Measurements from ENCODE around the gene SUCLG2. TPM values are rescaled to one million over a fixed set of nuclear protein-coding genes. Genes with fewer than 3 reads are reported as not detected.

SUCLG2 gene
- total and polyA plus RNA-seq, 10 of the 15 experiments (the other 5 are each of a cell fraction or from before 2014, with no cell fraction given) = 17.8 to 50.9 (median 37.2) TPM

DNA sequence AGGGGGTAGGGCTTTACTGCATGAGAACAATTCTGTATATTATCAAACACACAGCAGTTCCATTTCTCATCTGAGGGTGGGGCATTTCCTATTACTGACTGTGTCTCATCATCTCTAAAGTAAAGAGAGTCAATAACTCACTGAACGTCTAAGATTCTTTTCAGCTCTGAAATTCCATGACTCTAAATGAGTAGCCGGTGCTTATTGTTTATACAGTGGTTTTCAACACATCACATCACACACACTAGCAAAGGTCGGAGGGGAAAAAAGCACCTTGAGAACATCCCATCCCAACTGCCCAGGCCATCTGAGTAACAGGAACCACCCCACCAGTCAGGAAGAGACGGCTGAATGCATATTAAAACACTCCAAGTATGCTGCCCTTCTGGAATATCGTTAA is 196.0 kb downstream of the SUCLG2 start (continued):
- TF ChIP-seq, protein P1, sequence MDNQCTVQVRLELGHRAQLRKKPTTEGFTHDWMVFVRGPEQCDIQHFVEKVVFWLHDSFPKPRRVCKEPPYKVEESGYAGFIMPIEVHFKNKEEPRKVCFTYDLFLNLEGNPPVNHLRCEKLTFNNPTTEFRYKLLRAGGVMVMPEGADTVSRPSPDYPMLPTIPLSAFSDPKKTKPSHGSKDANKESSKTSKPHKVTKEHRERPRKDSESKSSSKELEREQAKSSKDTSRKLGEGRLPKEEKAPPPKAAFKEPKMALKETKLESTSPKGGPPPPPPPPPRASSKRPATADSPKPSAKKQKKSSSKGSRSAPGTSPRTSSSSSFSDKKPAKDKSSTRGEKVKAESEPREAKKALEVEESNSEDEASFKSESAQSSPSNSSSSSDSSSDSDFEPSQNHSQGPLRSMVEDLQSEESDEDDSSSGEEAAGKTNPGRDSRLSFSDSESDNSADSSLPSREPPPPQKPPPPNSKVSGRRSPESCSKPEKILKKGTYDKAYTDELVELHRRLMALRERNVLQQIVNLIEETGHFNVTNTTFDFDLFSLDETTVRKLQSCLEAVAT (IDR thresholded peaks at IDR 0.05) = no peak

DNA sequence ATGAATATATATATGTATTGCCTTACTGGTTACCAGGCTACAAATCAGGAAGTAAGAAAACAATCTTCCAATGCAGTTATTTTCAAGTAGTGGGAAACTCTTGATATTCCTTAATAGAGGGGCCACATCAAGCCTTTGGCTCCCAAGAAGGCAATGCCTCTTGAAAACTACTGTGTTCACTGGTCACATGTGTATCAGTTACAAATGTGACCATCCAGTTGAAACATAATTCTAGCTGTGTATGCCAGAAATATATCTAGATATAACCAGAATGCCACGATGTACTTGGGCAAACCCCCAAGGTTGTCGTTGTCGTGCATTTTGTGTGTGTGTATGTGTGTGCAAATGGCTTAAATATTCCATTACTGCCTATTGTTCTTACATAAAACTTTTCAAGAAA is 200.8 kb downstream of the SUCLG2 start:
- no TSS peak for BruUV-seq (replicated peaks)
- ChIA-PET CTCF (no interaction called here), RAD21 (ENCODE audit: unreplicated experiment) (no interaction called here), POLR2A (interaction anchor here (0.7 kb wide), 1 partner anchor 230 kb away, joined by 3 read pairs; no protein-coding TSS in a partner anchor), SMC1A (ENCODE audit: uncharacterized antibody, unreplicated experiment) (no interaction called here)
- Histone ChIP-seq H3K36me3 (ENCODE audit: control insufficient read depth in 2 of 2, insufficient read depth in 2 of 2, low read length in 1 of 2) (no peaks in the 10 kb centered on the region), H3K9ac (ENCODE audit: control insufficient read depth, insufficient read depth, low read length) (no peak overlapping the region), H3K27ac (ENCODE audit: control insufficient read depth, insufficient read depth) (no peak overlapping the region), H3K79me2 (ENCODE audit: control insufficient read depth, insufficient read depth, low read length) (no peaks in the 10 kb centered on the region), H3K4me2 (ENCODE audit: control insufficient read depth, insufficient read depth) (no peak overlapping the region), H3K4me1 (ENCODE audit: control insufficient read depth, insufficient read depth, low read length) (no peaks in the 10 kb centered on the region), H3K27me3 (replicated peaks in 1 of 2; ENCODE audit: control insufficient read depth in 2 of 2, insufficient read depth in 2 of 2, low read length in 1 of 2) (no peaks in the 10 kb centered on the region), H4K20me1 (ENCODE audit: control insufficient read depth, insufficient read depth) (no peaks in the 10 kb centered on the region), H2AFZ (ENCODE audit: control insufficient read depth, low read depth, low read length) (no peak overlapping the region), H3K4me3 (no peak overlapping the region), H3K9me3 (replicated peaks; ENCODE audit: control insufficient read depth, insufficient read depth, low read length) (no peaks in the 10 kb centered on the region)
- TF ChIP-seq PAX5 (IDR thresholded peaks at IDR 0.05; ENCODE audit: borderline replicate concordance, low read depth, low read length) = no peak
- intact Hi-C loops (cut with micrococcal nuclease; ENCODE audit: unreplicated experiment) = no loop called here
- in situ Hi-C loops (cut with MboI) = no loop called here
- DNase-seq (ENCODE audit: low read depth, low spot score) (no peak), ATAC-seq (no peak), FAIRE-seq (no peak)
- WGBS (ENCODE audit: insufficient coverage, insufficient replicate concordance, low lambda C conversion rate, missing lambda C conversion rate) = 88% methylated on average over 3 of the region's 3 CpGs

DNA sequence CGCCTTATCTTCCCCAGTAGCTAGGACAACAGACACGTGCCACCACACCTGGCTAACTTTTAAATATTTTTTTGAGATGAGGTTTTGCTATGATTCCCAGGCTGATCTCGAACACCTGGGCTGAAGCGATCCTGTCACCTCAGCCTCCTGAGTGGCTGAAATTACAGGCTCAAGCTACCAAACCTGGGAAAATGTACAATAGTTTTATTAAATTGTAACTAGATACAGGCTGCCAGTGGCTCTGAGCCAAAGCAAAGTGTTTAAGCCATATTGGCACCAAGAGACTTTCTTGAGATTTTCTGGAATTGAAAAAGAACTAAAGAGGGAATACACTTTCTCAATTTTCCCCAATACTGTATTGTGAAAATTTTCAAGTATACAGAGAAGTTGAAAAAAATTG is 204.3 kb downstream of the SUCLG2 start:
- Histone ChIP-seq H3K9me3 (replicated peaks; ENCODE audit: control insufficient read depth, insufficient read depth, low read length) (no peaks in the 10 kb centered on the region), H3K4me2 (ENCODE audit: control insufficient read depth, insufficient read depth) (no peak overlapping the region), H3K79me2 (ENCODE audit: control insufficient read depth, insufficient read depth, low read length) (no peaks in the 10 kb centered on the region), H3K9ac (ENCODE audit: control insufficient read depth, insufficient read depth, low read length) (no peak overlapping the region), H3K27me3 (replicated peaks in 1 of 2; ENCODE audit: control insufficient read depth in 2 of 2, insufficient read depth in 2 of 2, low read length in 1 of 2) (no peaks in the 10 kb centered on the region), H3K4me3 (no peak overlapping the region), H3K4me1 (ENCODE audit: control insufficient read depth, insufficient read depth, low read length) (no peaks in the 10 kb centered on the region), H3K27ac (ENCODE audit: control insufficient read depth, insufficient read depth) (no peak overlapping the region), H4K20me1 (ENCODE audit: control insufficient read depth, insufficient read depth) (no peaks in the 10 kb centered on the region), H2AFZ (ENCODE audit: control insufficient read depth, low read depth, low read length) (no peak overlapping the region), H3K36me3 (ENCODE audit: control insufficient read depth in 2 of 2, insufficient read depth in 2 of 2, low read length in 1 of 2) (no peaks in the 10 kb centered on the region)
- ChIA-PET POLR2A (no interaction called here), RAD21 (ENCODE audit: unreplicated experiment) (no interaction called here), CTCF (no interaction called here), SMC1A (ENCODE audit: uncharacterized antibody, unreplicated experiment) (no interaction called here)
- no peak for DNase-seq (ENCODE audit: low read depth, low spot score)
- intact Hi-C loops (cut with micrococcal nuclease; ENCODE audit: unreplicated experiment) = no loop called here
- no TSS peak for BruUV-seq (replicated peaks)
- in situ Hi-C loops (cut with MboI) = no loop called here
- 78% methylated on average over 4 of the region's 4 CpGs for WGBS (ENCODE audit: insufficient coverage, insufficient replicate concordance, low lambda C conversion rate, missing lambda C conversion rate)
- ATAC-seq = no peak
- no peak for FAIRE-seq
- TF ChIP-seq, protein P2, sequence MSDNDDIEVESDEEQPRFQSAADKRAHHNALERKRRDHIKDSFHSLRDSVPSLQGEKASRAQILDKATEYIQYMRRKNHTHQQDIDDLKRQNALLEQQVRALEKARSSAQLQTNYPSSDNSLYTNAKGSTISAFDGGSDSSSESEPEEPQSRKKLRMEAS (IDR thresholded peaks at IDR 0.05; ENCODE audit: low read depth, low read length) = no peak
- no peak for TF ChIP-seq SMAD1 (IDR thresholded peaks at IDR 0.05; ENCODE audit: low read depth, partially characterized antibody)
- no peak for TF ChIP-seq CREM (IDR thresholded peaks at IDR 0.05; ENCODE audit: low read depth)
- TF ChIP-seq NFYA (IDR thresholded peaks at IDR 0.05; ENCODE audit: borderline replicate concordance, low read depth, low read length) = no peak
- TF ChIP-seq TBL1XR1 (IDR thresholded peaks at IDR 0.05; ENCODE audit: low read depth, low read length) = no peak
- no peak for TF ChIP-seq ZNF24 (IDR thresholded peaks at IDR 0.05)
- no peak for TF ChIP-seq SMAD5 (IDR thresholded peaks at IDR 0.05; ENCODE audit: low read depth)
- TF ChIP-seq, protein P3, sequence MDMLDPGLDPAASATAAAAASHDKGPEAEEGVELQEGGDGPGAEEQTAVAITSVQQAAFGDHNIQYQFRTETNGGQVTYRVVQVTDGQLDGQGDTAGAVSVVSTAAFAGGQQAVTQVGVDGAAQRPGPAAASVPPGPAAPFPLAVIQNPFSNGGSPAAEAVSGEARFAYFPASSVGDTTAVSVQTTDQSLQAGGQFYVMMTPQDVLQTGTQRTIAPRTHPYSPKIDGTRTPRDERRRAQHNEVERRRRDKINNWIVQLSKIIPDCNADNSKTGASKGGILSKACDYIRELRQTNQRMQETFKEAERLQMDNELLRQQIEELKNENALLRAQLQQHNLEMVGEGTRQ (IDR thresholded peaks at IDR 0.05; ENCODE audit: borderline replicate concordance, low read depth, low read length) = no peak
- TF ChIP-seq, protein P4, sequence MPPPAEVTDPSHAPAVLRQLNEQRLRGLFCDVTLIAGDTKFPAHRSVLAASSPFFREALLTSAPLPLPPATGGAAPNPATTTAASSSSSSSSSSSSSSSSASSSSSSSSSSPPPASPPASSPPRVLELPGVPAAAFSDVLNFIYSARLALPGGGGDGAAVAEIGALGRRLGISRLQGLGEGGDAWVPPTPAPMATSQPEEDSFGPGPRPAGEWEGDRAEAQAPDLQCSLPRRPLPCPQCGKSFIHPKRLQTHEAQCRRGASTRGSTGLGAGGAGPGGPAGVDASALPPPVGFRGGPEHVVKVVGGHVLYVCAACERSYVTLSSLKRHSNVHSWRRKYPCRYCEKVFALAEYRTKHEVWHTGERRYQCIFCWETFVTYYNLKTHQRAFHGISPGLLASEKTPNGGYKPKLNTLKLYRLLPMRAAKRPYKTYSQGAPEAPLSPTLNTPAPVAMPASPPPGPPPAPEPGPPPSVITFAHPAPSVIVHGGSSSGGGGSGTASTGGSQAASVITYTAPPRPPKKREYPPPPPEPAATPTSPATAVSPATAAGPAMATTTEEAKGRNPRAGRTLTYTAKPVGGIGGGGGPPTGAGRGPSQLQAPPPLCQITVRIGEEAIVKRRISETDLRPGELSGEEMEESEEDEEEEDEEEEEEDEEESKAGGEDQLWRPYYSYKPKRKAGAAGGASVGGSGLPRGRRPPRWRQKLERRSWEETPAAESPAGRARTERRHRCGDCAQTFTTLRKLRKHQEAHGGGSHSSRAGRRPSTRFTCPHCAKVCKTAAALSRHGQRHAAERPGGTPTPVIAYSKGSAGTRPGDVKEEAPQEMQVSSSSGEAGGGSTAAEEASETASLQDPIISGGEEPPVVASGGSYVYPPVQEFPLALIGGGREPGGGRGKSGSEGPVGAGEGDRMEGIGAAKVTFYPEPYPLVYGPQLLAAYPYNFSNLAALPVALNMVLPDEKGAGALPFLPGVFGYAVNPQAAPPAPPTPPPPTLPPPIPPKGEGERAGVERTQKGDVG (CRISPR knock-in tag; IDR thresholded peaks at IDR 0.05) = no peak
